Tibial artery (tissue), 4 donors: ENCODE measurements around the gene ZNF484.
"Not testable (repeated sequence)": the region's sequence is repeated elsewhere in the genome, so short reads cannot be mapped to it uniquely, and the experiment has no call there.

ENCODE experiments used
- DNase-seq, 2 donors: peaks; one replicate each; pipeline ENCODE4 v3.0.0-alpha.2; 2019
- H3K27ac ChIP-seq, 2 donors: fragments of 200-600 bp; sonication (generic) in 1 of 2; 1 replicate in 1 of 2; 2 replicates in 1 of 2; pipeline ENCODE4 v1.5.1; 2018 to 2019; ENCODE audit warnings: mild to moderate bottlenecking in 1 of 2
- H3K27me3 ChIP-seq, 2 donors: fragments of 200-600 bp; sonication (generic) in 1 of 2; one replicate each; pipeline versions ENCODE4 v1.5.1 to v1.6.0; 2016 to 2019
- H3K36me3 ChIP-seq, 3 donors: fragments of 200-600 bp; sonication (generic) in 2 of 3; one replicate each; pipeline ENCODE4 v1.5.1; 2016 to 2019; ENCODE audit warnings: mild to moderate bottlenecking in 2 of 3
- H3K4me1 ChIP-seq, 4 donors: fragments of 200-600 bp; sonication (generic) in 2 of 4; 1 replicate in 3 of 4; 2 replicates in 1 of 4; pipeline ENCODE4 v1.5.1; 2016 to 2019
- H3K4me3 ChIP-seq, 2 donors: fragments of 200-600 bp; sonication (generic) in 1 of 2; 1 replicate in 1 of 2; 2 replicates in 1 of 2; pipeline ENCODE4 v1.5.1; 2018 to 2019; ENCODE audit warnings: mild to moderate bottlenecking in 2 of 2
- H3K9me3 ChIP-seq, 3 donors: fragments of 200-600 bp; sonication (generic) in 1 of 3; one replicate each; pipeline ENCODE4 v1.5.1; 2016 to 2019
- intact Hi-C: fragments of 100-400 bp; cut with DNase I; formaldehyde crosslinking; loops from one replicate; pipeline ENCODE4 v1.15.0; 2023; ENCODE audit warnings: low total_unique reads
- TF ChIP-seq, protein P1 (sequence below), 2 experiments: fragments of 200-600 bp in 1 of 2; fragments of 450-650 bp in 1 of 2; IDR thresholded peaks; one replicate each; pipeline ENCODE4 v1.5.1; 2017 to 2019; ENCODE audit warnings: antibody characterized with exemption in 2 of 2, mild to moderate bottlenecking in 1 of 2, moderate library complexity in 1 of 2

Gene ZNF484

DNA sequence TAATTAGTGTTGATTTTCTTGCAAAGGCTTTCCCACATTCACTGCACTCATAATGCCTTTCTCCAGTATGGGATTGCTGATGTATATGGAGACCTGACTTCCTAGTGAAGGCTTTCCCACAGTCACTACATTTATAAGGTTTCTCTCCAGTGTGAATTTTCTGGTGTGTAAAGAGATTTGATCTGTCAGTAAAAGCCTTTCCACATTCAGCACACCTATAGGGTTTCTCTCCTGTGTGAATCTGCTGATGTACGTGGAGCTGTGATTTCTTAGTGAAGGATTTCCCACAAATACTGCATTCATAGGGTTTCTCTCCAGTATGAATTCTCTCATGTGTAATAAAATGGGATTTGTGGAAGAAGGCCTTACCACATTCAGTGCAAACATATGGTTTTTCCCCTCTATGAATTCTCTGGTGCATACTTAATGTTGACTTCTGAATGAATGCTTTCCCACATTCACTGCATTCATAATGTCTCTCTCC is 31.1 kb downstream of the ZNF484 start:
- TF ChIP-seq, protein P1, sequence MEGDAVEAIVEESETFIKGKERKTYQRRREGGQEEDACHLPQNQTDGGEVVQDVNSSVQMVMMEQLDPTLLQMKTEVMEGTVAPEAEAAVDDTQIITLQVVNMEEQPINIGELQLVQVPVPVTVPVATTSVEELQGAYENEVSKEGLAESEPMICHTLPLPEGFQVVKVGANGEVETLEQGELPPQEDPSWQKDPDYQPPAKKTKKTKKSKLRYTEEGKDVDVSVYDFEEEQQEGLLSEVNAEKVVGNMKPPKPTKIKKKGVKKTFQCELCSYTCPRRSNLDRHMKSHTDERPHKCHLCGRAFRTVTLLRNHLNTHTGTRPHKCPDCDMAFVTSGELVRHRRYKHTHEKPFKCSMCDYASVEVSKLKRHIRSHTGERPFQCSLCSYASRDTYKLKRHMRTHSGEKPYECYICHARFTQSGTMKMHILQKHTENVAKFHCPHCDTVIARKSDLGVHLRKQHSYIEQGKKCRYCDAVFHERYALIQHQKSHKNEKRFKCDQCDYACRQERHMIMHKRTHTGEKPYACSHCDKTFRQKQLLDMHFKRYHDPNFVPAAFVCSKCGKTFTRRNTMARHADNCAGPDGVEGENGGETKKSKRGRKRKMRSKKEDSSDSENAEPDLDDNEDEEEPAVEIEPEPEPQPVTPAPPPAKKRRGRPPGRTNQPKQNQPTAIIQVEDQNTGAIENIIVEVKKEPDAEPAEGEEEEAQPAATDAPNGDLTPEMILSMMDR (IDR thresholded peaks at IDR 0.05): no peak
- Histone ChIP-seq H3K36me3 (peaks cover 59 to 87% (median 82%) of the 10 kb centered on the region in 3 donors), H3K9me3 (peaks cover 7 to 80% (median 34%) of the 10 kb centered on the region in 3 donors), H3K4me3 (no peak overlapping the region), H3K27me3 (no peaks in the 10 kb centered on the region), H3K4me1 (no peaks in the 10 kb centered on the region), H3K27ac (no peak overlapping the region)
- no peak for DNase-seq
- intact Hi-C loops: no loop called here

DNA sequence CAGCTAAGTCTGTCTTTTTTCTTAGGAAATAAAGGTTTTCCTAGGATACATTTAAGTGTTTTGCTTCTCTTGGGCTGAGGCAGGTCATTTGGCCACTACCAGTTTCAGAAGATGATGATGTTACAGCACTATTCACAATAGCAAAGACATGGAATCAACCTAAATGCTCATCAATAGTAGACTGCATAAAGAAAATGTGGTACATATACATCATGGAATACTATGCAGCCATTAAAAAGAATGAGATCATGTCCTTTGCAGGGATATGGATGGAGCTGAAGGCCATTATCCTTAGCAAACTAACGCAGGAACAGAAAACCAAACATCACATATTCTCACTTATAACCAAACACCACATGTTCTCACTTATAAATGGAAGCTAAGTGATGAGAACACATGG is 39.4 kb downstream of the ZNF484 start:
- H3K4me1 ChIP-seq, H3K4me3 ChIP-seq, H3K27me3 ChIP-seq, intact Hi-C loops, DNase-seq, H3K27ac ChIP-seq: not testable (repeated sequence)
- H3K9me3 ChIP-seq: peaks cover 0 to 61% (median 23%) of the 10 kb centered on the region in 3 donors
- H3K36me3 ChIP-seq: peaks cover 0 to 11% (median 4%) of the 10 kb centered on the region in 3 donors

DNA sequence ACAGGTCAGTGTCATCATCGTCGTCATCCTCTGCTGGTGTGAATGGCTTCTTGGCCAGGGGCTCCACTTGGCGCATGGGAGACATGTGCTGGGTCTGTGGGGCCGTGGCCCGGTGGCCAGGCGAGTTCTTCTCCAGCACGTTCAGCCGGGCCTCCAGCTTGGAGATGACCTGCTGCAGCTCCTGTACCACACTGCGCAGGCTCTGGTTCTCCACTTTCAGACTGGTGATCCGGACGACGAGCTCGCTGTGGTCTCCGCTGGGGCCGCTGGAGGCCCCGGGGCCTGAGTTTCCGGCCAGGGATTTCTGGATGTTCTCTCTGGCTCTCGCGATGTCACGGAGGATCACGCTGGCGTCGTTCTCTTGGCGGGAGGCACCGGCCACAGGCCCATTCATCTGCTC is 40.6 kb downstream of the ZNF484 start:
- Histone ChIP-seq H3K27me3 (no peaks in the 10 kb centered on the region), H3K4me1 (no peaks in the 10 kb centered on the region)
- TF ChIP-seq, protein P1 (IDR thresholded peaks at IDR 0.05): no peak

GRCh38 chr9:92829420-92829819 is 48.4 kb downstream of the ZNF484 start:
- Histone ChIP-seq H3K4me1 (no peaks in the 10 kb centered on the region), H3K36me3 (no peaks in the 10 kb centered on the region), H3K9me3 (peaks cover 0 to 2% (median 0%) of the 10 kb centered on the region in 3 donors), H3K27me3 (no peaks in the 10 kb centered on the region), H3K27ac (no peak overlapping the region), H3K4me3 (no peak overlapping the region)
- TF ChIP-seq, protein P1 (IDR thresholded peaks at IDR 0.05): no peak
- DNase-seq: no peak
- intact Hi-C loops: no loop called here

More for the DNA sequence above, 40.6 kb downstream of the ZNF484 start:
- Histone ChIP-seq H3K4me3 (no peak overlapping the region), H3K9me3 (peaks cover 0 to 50% (median 23%) of the 10 kb centered on the region in 3 donors), H3K36me3 (peaks cover 0 to 7% (median 0%) of the 10 kb centered on the region in 3 donors), H3K27ac (no peak overlapping the region)
- DNase-seq: no peak
- intact Hi-C loops: no loop called here

DNA sequence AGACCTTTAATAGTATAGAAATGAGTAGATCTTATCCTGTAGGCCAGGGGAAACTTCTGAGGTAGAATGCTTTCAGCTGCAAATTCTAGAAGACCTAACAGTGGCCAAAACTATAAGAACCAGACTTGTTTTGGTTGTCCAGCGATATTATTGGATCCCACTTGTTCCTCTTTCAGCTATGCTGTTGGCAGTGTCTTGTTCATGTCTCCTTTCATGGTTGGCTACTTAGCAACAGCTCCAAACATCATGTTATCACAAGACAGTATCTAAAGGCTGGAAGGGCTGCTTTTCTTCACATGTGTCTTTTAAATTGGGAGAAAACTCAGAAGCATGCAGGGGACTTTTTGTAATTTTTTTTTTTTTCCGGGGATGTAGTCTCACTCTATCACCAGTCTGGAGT is 52.8 kb downstream of the ZNF484 start:
- H3K36me3 ChIP-seq, H3K27ac ChIP-seq, H3K4me1 ChIP-seq, DNase-seq, H3K9me3 ChIP-seq, H3K4me3 ChIP-seq, intact Hi-C loops, H3K27me3 ChIP-seq: not testable (repeated sequence)

GRCh38 chr9:92820964-92821363 is 56.9 kb downstream of the ZNF484 start:
- no peak for DNase-seq
- Histone ChIP-seq H3K27ac (no peak overlapping the region), H3K27me3 (peaks cover 0 to 14% of the 10 kb centered on the region in 2 donors), H3K4me1 (no peaks in the 10 kb centered on the region), H3K9me3 (no peaks in the 10 kb centered on the region), H3K36me3 (no peaks in the 10 kb centered on the region), H3K4me3 (no peak overlapping the region)
- TF ChIP-seq, protein P1 (IDR thresholded peaks at IDR 0.05): no peak
- intact Hi-C loops: no loop called here

DNA sequence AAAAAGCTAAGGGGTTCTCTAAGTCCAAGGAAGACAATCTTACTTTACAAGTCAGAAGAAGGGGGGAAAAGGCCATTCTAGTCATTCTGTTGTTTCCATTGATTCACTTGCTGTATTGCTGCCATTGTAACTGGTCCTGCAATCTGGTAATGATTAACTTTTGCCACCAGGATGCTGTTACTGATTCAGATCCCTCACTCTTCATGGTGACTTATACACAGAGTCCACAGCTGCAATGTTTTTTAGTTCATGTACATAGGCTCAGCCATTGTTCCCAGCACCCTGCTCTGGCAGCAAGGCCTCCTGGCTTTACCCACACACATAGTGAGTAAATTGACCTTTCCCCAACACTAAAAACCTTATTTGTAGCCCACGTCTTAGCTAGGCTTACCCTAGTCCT is 57.9 kb downstream of the ZNF484 start:
- H3K4me1 ChIP-seq, H3K9me3 ChIP-seq, H3K4me3 ChIP-seq, H3K36me3 ChIP-seq, H3K27ac ChIP-seq, DNase-seq, intact Hi-C loops: not testable (repeated sequence)
- H3K27me3 ChIP-seq: peaks cover 0 to 17% of the 10 kb centered on the region in 2 donors

- DNase-seq, H3K9me3 ChIP-seq, H3K27ac ChIP-seq, intact Hi-C loops, H3K36me3 ChIP-seq: not testable (repeated sequence)
- H3K4me1 ChIP-seq: peaks cover 0 to 31% (median 30%) of the 10 kb centered on the region in 4 donors
- peak overlapping the region in 1 of 2 donors; percentile 32 for H3K4me3 ChIP-seq
- peaks cover 10 to 89% of the 10 kb centered on the region in 2 donors for H3K27me3 ChIP-seq
These were observed 68.1 kb downstream of the ZNF484 start for GRCh38 chr9:92809629-92810326.
